Heart right ventricle (tissue), 16 donors: Measurements from ENCODE around the gene SLC25A6. TPM values are rescaled to one million over a fixed set of nuclear protein-coding genes. Genes with fewer than 3 reads are reported as not detected.
"Not testable (repeated sequence)": the region's sequence is repeated elsewhere in the genome, so short reads cannot be mapped to it uniquely, and the experiment has no call there.

ENCODE experiments used
- ATAC-seq, 8 donors: fragments of 200-7000 bp; cut with Tn5 transposase; one replicate each; pipeline ENCODE4 v1.9.1; 2020; ENCODE audit warnings: mild to moderate bottlenecking in 8 of 8, moderate library complexity in 8 of 8, moderate number of reproducible peaks in 1 of 8
- DNase-seq, 2 donors: peaks; one replicate each; pipeline ENCODE4 v3.0.0-alpha.2; 2020
- H3K27ac ChIP-seq, 10 donors: fragments of 200-600 bp; sonication (generic) in 2 of 10; one replicate each; pipeline versions ENCODE4 v1.5.0 to v1.8.0; 2020 to 2022; ENCODE audit warnings: mild to moderate bottlenecking in 3 of 10
- H3K27me3 ChIP-seq, 7 donors: fragments of 200-600 bp; one replicate each; pipeline ENCODE4 v1.8.0; 2021 to 2022; ENCODE audit warnings: mild to moderate bottlenecking in 2 of 7
- H3K36me3 ChIP-seq, 9 donors: fragments of 200-600 bp; sonication (generic) in 1 of 9; one replicate each; pipeline versions ENCODE4 v1.5.0 to v1.8.0; 2020 to 2022; ENCODE audit warnings: mild to moderate bottlenecking in 2 of 9
- H3K4me1 ChIP-seq, 9 donors: fragments of 200-600 bp; sonication (generic) in 1 of 9; one replicate each; pipeline versions ENCODE4 v1.5.0 to v1.8.0; 2020 to 2022; ENCODE audit warnings: mild to moderate bottlenecking in 4 of 9
- H3K4me3 ChIP-seq, 10 donors: fragments of 200-600 bp; sonication (generic) in 2 of 10; one replicate each; pipeline versions ENCODE4 v1.5.0 to v1.8.0; 2020 to 2022; ENCODE audit warnings: mild to moderate bottlenecking in 7 of 10, moderate library complexity in 2 of 10
- H3K9me3 ChIP-seq, 11 donors: fragments of 200-600 bp in 10 of 11; sonication (generic) in 2 of 11; one replicate each; pipeline versions ENCODE4 v1.5.0 to v1.8.0; 2013 to 2022; ENCODE audit warnings: mild to moderate bottlenecking in 2 of 11, control low read depth in 1 of 11, moderate library complexity in 1 of 11
- CTCF ChIP-seq, 9 donors: fragments of 200-600 bp; sonication (generic) in 2 of 9; IDR thresholded peaks; one replicate each; pipeline versions ENCODE4 v1.5.0 to v1.8.0; 2021 to 2022; ENCODE audit warnings: antibody characterized with exemption in 9 of 9, mild to moderate bottlenecking in 5 of 9, moderate library complexity in 1 of 9
- WGBS, 2 donors: extraction: QIAGEN DNeasy Blood & Tissue Kit; methylation state at CpG; one replicate each; pipeline ENCODE4 v1.1.7; 2013; ENCODE audit warnings: inconsistent platforms in 1 of 2; 5-methylcytosine and 5-hydroxymethylcytosine counted together
- intact Hi-C, 10 donors: fragments of 100-400 bp; cut with DNase I; formaldehyde crosslinking; loops; one replicate each; pipeline versions ENCODE4 v1.11.1 to v1.14.2; 2022
- polyA plus RNA-seq, 2 donors: library from polyadenylated mRNA; stranded (reverse); fragments of 200-250 nt; gene quantifications; one replicate each; pipeline ENCODE4 v1.2.3, GENCODE V29; 2013
- total RNA-seq, 10 donors: library from RNA; stranded (reverse); fragmentation: NEBNext Ultra II Directional in 3 of 10; extraction: Animal tissue kit (Norgen Biotek cat#: 25700) in 3 of 10; gene quantifications; one replicate each; pipeline versions ENCODE4 v1.2.1 to v1.2.4, GENCODE V29; 2021 to 2023
- donor health status: Arrhythmogenic right ventricular cardiomyopathy.
- donor health status: ischemic (EF 13 %, LVEDD 7.1; RV severe dilation, severe dysfunction).
- donor health status: healthy with polysubstance abuse.
- donor health status: DM: no; HTN: yes; CAD: no.
- donor health status: DM: no; HTN: no; CAD: no.
- donor health status: ischemic (EF 25% LVEDD 6.9; RV normal size, moderate dysfunction).
- donor health status: ischemic (EF 25% LVEDD 5.7; RV mildly dilated, moderate dysfunction).
- donor health status: healthy.
- donor health status: DM: yes; HTN: yes; CAD: no.
- donor health status: Ischemic cardiomyopathy.
- donor health status: ischemic (EF 35%, LVEDD 5.7; RV mildly dilated, moderate dysfunction).
- donor health status: nonischemic (EF 11% LVEDD 7.7; RV severe dilation, severe dysfunction).
- donor health status: DM: yes; HTN: yes; CAD: no.
- donor health status: PGD.
- donor health status: ischemic (EF 29% LVEDD 5.4; RV normal size, mild dysfunction).
- donor health status: nonischemic (EF 23%, LVEDD 6.1; RV moderate dilation, normal function).

Gene SLC25A6
- total and polyA plus RNA-seq, 12 donors = 74.8 to 272 (median 141) TPM

- no peaks in the 10 kb centered on the region for H3K9me3 ChIP-seq
- DNase-seq = no peak
- no peaks in the 10 kb centered on the region for H3K4me1 ChIP-seq
- intact Hi-C loops = loop anchor here in 1 of 10 donors (5.0 kb wide), 1 partner anchor 36 kb away; no protein-coding TSS in a partner anchor
- no peak for TF ChIP-seq CTCF (IDR thresholded peaks at IDR 0.05)
- no peak overlapping the region for H3K4me3 ChIP-seq
- H3K27ac ChIP-seq = no peak overlapping the region
- H3K36me3 ChIP-seq = peaks cover 0 to 68% (median 31%) of the 10 kb centered on the region in 9 donors
- 70 to 82% methylated on average over 12 of the region's 12 CpGs for WGBS, 2 donors
- H3K27me3 ChIP-seq = no peaks in the 10 kb centered on the region
- peak in 1 of 8 donors; percentile 40 for ATAC-seq
Measured at GRCh38 chrX:1411326-1411725, 19.4 kb upstream of the SLC25A6 start.

DNA sequence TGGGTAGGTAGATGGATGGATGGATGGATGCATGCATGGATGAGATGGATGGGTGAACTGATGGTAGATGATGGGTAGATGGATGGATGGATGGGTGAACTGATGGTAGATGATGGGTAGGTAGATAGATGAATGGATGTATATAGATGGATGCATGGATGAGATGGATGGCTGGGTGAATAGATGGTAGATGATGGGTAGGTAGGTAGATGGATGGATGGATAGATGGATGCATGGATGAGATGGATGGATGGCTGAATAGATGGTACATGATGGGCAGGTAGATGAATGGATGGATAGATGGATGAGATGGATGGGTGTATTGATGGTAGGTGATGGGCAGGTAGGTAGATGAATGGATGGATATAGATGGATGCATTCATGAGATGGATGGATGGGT is 15.1 kb upstream of the SLC25A6 start:
- no peaks in the 10 kb centered on the region for H3K27me3 ChIP-seq
- H3K36me3 ChIP-seq = peaks cover 0 to 71% (median 48%) of the 10 kb centered on the region in 9 donors
- H3K4me1 ChIP-seq = no peaks in the 10 kb centered on the region
- DNase-seq (no peak), ATAC-seq (no peak)
- intact Hi-C loops = no loop called here
- no peak overlapping the region for H3K27ac ChIP-seq
- H3K4me3 ChIP-seq = no peak overlapping the region
- H3K9me3 ChIP-seq = no peaks in the 10 kb centered on the region
- TF ChIP-seq CTCF (IDR thresholded peaks at IDR 0.05) = no peak

- H3K4me3 ChIP-seq, DNase-seq, H3K9me3 ChIP-seq, intact Hi-C loops, ATAC-seq, H3K4me1 ChIP-seq, H3K27ac ChIP-seq, H3K27me3 ChIP-seq: not testable (repeated sequence)
- H3K36me3 ChIP-seq = peaks cover 0 to 73% (median 48%) of the 10 kb centered on the region in 9 donors
- 99 to 100% methylated on average over 2 of the region's 2 CpGs for WGBS, 2 donors
Measured at GRCh38 chrX:1405769-1406168, 13.9 kb upstream of the SLC25A6 start.

- H3K4me3 ChIP-seq, H3K9me3 ChIP-seq, H3K4me1 ChIP-seq, intact Hi-C loops, H3K27me3 ChIP-seq, H3K27ac ChIP-seq, DNase-seq, ATAC-seq: not testable (repeated sequence)
- H3K36me3 ChIP-seq = peaks cover 0 to 85% (median 48%) of the 10 kb centered on the region in 9 donors
- WGBS, 2 donors = 98 to 99% methylated on average over 3 of the region's 3 CpGs
Measured at GRCh38 chrX:1403867-1404266, 12.0 kb upstream of the SLC25A6 start.

DNA sequence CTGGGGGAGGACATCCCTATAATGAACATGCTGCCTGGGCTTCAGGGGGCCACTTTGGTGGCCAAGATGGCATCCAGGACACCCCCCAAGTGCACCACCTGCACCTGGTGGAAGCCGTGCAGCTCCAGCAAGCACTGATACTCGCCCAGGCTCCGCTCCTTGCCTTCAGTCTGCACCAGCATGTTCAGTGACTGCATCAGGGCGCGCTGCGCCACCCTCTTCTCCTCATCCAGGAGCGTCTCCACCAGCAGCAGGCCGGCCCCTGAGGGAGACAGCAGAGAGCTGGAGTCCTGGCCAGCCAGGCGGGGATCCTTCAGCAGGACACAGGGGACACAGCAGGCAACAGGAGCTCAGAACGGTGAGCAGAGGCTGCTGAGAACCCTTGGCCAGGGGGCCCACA is 11.3 kb upstream of the SLC25A6 start:
- ATAC-seq (no peak), DNase-seq (no peak)
- Histone ChIP-seq H3K4me1 (no peaks in the 10 kb centered on the region), H3K27ac (no peak overlapping the region), H3K27me3 (no peaks in the 10 kb centered on the region), H3K9me3 (no peaks in the 10 kb centered on the region), H3K36me3 (peaks cover 0 to 90% (median 48%) of the 10 kb centered on the region in 9 donors), H3K4me3 (no peak overlapping the region)
- intact Hi-C loops = no loop called here
- TF ChIP-seq CTCF (IDR thresholded peaks at IDR 0.05) = no peak
- WGBS, 2 donors = 97 to 99% methylated on average over 10 of the region's 10 CpGs
